Stimulated activated naive B cell treated with anti-CD40 and anti-IgM and Interleukin-4, amounts not matched to agents 10 μg/mL and 1 μg/mL and 100 μg/mL, for 72 hours (primary cell): ENCODE results near the gene IQGAP1.

Experiments
- ATAC-seq, 2 donors: fragments of 150-1000 bp; cut with Tn5 transposase; replicated peaks; 2 replicates each; pipeline ENCODE4 v1.10.0; 2021; ENCODE audit warnings: moderate library complexity in 1 of 2
- DNase-seq: peaks from one replicate; pipeline ENCODE4 v3.0.0; 2021
- H3K27ac Mint-ChIP-seq: one replicate; pipeline ENCODE4 v1.8.0; 2022; ENCODE audit warnings: mild to moderate bottlenecking, mixed read lengths
- H3K27me3 Mint-ChIP-seq, 2 donors: one replicate each; pipeline ENCODE4 v1.8.0; 2022; ENCODE audit warnings: mixed read lengths in 2 of 2
- H3K36me3 Mint-ChIP-seq, 2 donors: one replicate each; pipeline ENCODE4 v1.8.0; 2022; ENCODE audit warnings: mixed read lengths in 2 of 2, mild to moderate bottlenecking in 1 of 2
- H3K4me1 Mint-ChIP-seq, 2 donors: one replicate each; pipeline ENCODE4 v1.8.0; 2022; ENCODE audit warnings: mixed read lengths in 2 of 2, mild to moderate bottlenecking in 1 of 2
- H3K4me3 Mint-ChIP-seq, 2 donors: one replicate each; pipeline ENCODE4 v1.8.0; 2022; ENCODE audit warnings: mild to moderate bottlenecking in 2 of 2, mixed read lengths in 2 of 2, moderate library complexity in 1 of 2
- H3K9me3 Mint-ChIP-seq, 2 donors: one replicate each; pipeline ENCODE4 v1.8.0; 2022; ENCODE audit warnings: mixed read lengths in 2 of 2, mild to moderate bottlenecking in 1 of 2

The IQGAP1 gene

DNA sequence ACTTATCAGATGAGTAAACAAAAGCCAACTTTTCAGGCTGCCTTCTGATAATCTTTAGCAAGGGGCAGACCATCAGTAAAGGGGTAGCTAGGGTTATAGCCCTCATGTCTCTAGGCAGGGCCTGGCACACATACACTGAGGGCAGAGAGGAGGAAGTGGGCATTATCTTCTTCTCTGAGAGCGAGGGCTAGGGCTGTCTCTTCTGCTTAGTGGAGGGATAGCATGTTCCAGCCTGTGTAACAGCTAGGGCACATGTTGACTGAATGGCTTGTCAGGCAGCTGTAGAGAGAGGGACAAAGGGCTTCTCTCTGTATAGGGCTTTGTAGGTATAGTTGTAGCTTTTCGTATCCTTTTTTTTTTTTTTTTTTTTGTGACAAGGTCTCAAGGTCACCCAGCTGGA, 159.5 kb downstream of the IQGAP1 start:
- Mint-ChIP-seq H3K27me3 (no peaks in the 10 kb centered on the region), H3K9me3 (no peaks in the 10 kb centered on the region), H3K4me1 (peaks cover 34 to 52% of the 10 kb centered on the region in 2 donors), H3K36me3 (peaks cover 6 to 22% of the 10 kb centered on the region in 2 donors), H3K4me3 (no peak overlapping the region), H3K27ac (no peak overlapping the region)
- ATAC-seq (peak; percentile 51 to 75), DNase-seq (no peak)

DNA sequence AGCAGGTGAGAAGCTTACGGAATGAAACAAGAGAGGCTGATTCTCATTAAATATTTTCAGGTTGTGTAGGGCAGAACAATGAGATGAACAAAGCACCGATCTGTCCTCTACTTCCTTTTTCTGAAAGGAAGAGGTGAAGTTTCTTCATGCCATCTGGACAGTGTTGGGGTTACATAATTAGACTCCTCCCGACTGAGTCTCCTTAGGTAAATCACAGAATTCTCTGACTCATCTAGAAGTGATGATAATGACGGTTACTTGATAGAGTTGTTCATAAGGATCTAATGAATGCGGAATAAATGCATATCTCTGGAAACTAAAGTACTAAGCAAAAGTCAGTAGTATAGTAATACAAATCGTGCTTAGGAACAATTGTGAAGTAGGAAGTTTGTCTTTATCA, 162.9 kb downstream of the IQGAP1 start:
- H3K4me3 Mint-ChIP-seq: peak overlapping the region; percentile 36 to 68
- H3K27ac Mint-ChIP-seq: peak overlapping the region; percentile 62
- peak; percentile 80 to 83 for ATAC-seq
- H3K4me1 Mint-ChIP-seq: peaks cover 28 to 54% of the 10 kb centered on the region in 2 donors
- DNase-seq: no peak
- no peaks in the 10 kb centered on the region for H3K27me3 Mint-ChIP-seq
- H3K9me3 Mint-ChIP-seq: no peaks in the 10 kb centered on the region
- H3K36me3 Mint-ChIP-seq: peaks cover 6 to 10% of the 10 kb centered on the region in 2 donors
